Small intestine (tissue), 7 donors: ENCODE data around the gene HYAL3. TPM values are rescaled to one million over a fixed set of nuclear protein-coding genes. Genes with fewer than 3 reads are reported as not detected.

Experiments
- DNase-seq, 2 donors: peaks; one replicate each; pipeline versions ENCODE4 v3.0.0 to v3.0.0-alpha.2; 2013
- FAIRE-seq: peaks from 2 replicates; lab custom pipeline; 2012; peaks lifted over from hg19 to GRCh38; lab: Jason Lieb, UNC
- H3K27ac ChIP-seq, 3 donors: one replicate each; pipeline ENCODE4 v1.5.1; 2013; ENCODE audit warnings: low read length in 2 of 3, mild to moderate bottlenecking in 2 of 3, control low read depth in 1 of 3, inconsistent platforms in 1 of 3, low read depth in 1 of 3, moderate library complexity in 1 of 3
- H3K27me3 ChIP-seq, 3 donors: one replicate each; pipeline ENCODE4 v1.6.1; 2013; ENCODE audit warnings: low read length in 3 of 3, inconsistent platforms in 1 of 3; ENCODE audit not compliant: control insufficient read depth in 3 of 3, insufficient read depth in 3 of 3
- H3K36me3 ChIP-seq, 3 donors: one replicate each; pipeline ENCODE4 v1.6.1; 2013; ENCODE audit warnings: low read length in 3 of 3, inconsistent platforms in 1 of 3, low read depth in 1 of 3, mild to moderate bottlenecking in 1 of 3, moderate library complexity in 1 of 3; ENCODE audit not compliant: control insufficient read depth in 3 of 3, insufficient read depth in 2 of 3
- H3K4me1 ChIP-seq, 3 donors: one replicate each; pipeline ENCODE4 v1.6.1; 2013; ENCODE audit warnings: low read length in 2 of 3, inconsistent platforms in 1 of 3, low read depth in 1 of 3, mild to moderate bottlenecking in 1 of 3, moderate library complexity in 1 of 3; ENCODE audit not compliant: control insufficient read depth in 3 of 3, insufficient read depth in 2 of 3
- H3K4me3 ChIP-seq, 3 donors: one replicate each; pipeline ENCODE4 v1.5.1; 2013; ENCODE audit warnings: low read length in 3 of 3, control low read depth in 1 of 3, inconsistent platforms in 1 of 3, low read depth in 1 of 3, mild to moderate bottlenecking in 1 of 3, moderate library complexity in 1 of 3
- H3K9me3 ChIP-seq, 2 donors: one replicate each; pipeline ENCODE4 v1.6.1; 2013; ENCODE audit warnings: low read depth in 1 of 2, low read length in 1 of 2; ENCODE audit not compliant: control insufficient read depth in 2 of 2, insufficient read depth in 1 of 2
- WGBS, 3 donors: extraction: QIAGEN DNeasy Blood & Tissue Kit; methylation state at CpG; one replicate each; pipeline ENCODE4 v1.1.7; 2013; 5-methylcytosine and 5-hydroxymethylcytosine counted together
- polyA plus RNA-seq, 4 donors: library from polyadenylated mRNA; stranded (reverse) in 3 of 4; unstranded in 1 of 4; fragments of 200-250 nt in 3 of 4; fragments of 120-200 nt in 1 of 4; gene quantifications; one replicate each; pipeline versions ENCODE4 v1.2.1 to v1.2.3, GENCODE V29; 2013
- donor health status: healthy with polysubstance abuse.
- donor health status: control.
- donor health status: control.
- donor health status: Bipolar disorder and iron deficiency.
- donor health status: healthy.

HYAL3 gene
- polyA plus RNA-seq, 4 donors: 1.6 to 4.1 (median 2.5) TPM

GRCh38 chr3:50268703-50269451, 30.3 kb downstream of the HYAL3 start, which contains the start of gene SEMA3B:
Gene SEMA3B, plus strand, starts transcription at chr3:50269147. Its CDS starts 94 bp downstream, at chr3:50269241.
- DNase-seq (peak; percentile 95 to 96), FAIRE-seq (no peak)
- peaks cover 0 to 9% (median 0%) of the 10 kb centered on the region in 3 donors for H3K27me3 ChIP-seq
- peak within 1 kb of the TSS; percentile 93 to 99 (median 98) for H3K27ac ChIP-seq
- 10 to 39% (median 29%) methylated on average over 15 to 21 of the region's 21 CpGs for WGBS, 3 donors
- peaks cover 4 to 96% (median 4%) of the 10 kb centered on the region in 3 donors for H3K4me1 ChIP-seq
- peak within 1 kb of the TSS in 2 of 3 donors; percentile 65 to 66 for H3K4me3 ChIP-seq
- H3K9me3 ChIP-seq: no peaks in the 10 kb centered on the region
- H3K36me3 ChIP-seq: peaks cover 0 to 35% (median 0%) of the 10 kb centered on the region in 3 donors

- Histone ChIP-seq H3K4me1 (peaks cover 4 to 94% (median 4%) of the 10 kb centered on the region in 3 donors), H3K4me3 (no peak overlapping the region), H3K36me3 (peaks cover 0 to 29% (median 0%) of the 10 kb centered on the region in 3 donors), H3K9me3 (no peaks in the 10 kb centered on the region), H3K27ac (peak overlapping the region; percentile 93 to 99 (median 98)), H3K27me3 (peaks cover 0 to 3% (median 0%) of the 10 kb centered on the region in 3 donors)
- DNase-seq: peak in 1 of 2 donors; percentile 36
- no peak for FAIRE-seq
- 20 to 37% (median 27%) methylated on average over 3 of the region's 3 CpGs for WGBS, 3 donors
These were observed 30.9 kb downstream of the HYAL3 start for GRCh38 chr3:50268276-50268675.

GRCh38 chr3:50267280-50267913, 31.8 kb downstream of the HYAL3 start:
- H3K4me3 ChIP-seq: peak overlapping the region; percentile 35 to 48 (median 41)
- peaks cover 4 to 86% (median 4%) of the 10 kb centered on the region in 3 donors for H3K4me1 ChIP-seq
- no peak for FAIRE-seq
- peak overlapping the region; percentile 93 to 99 (median 98) for H3K27ac ChIP-seq
- H3K9me3 ChIP-seq: no peaks in the 10 kb centered on the region
- H3K36me3 ChIP-seq: peaks cover 0 to 32% (median 0%) of the 10 kb centered on the region in 3 donors
- WGBS, 3 donors: 11 to 13% (median 12%) methylated on average over 22 of the region's 22 CpGs
- peak; percentile 69 to 81 for DNase-seq
- H3K27me3 ChIP-seq: no peaks in the 10 kb centered on the region

GRCh38 chr3:50266836-50267235, 32.4 kb downstream of the HYAL3 start:
- 38 to 57% (median 45%) methylated on average over 7 of the region's 7 CpGs for WGBS, 3 donors
- Histone ChIP-seq H3K4me1 (peaks cover 4 to 80% (median 4%) of the 10 kb centered on the region in 3 donors), H3K27me3 (no peaks in the 10 kb centered on the region), H3K36me3 (peaks cover 0 to 28% (median 0%) of the 10 kb centered on the region in 3 donors), H3K27ac (peak overlapping the region; percentile 82 to 98 (median 85)), H3K4me3 (peak overlapping the region in 2 of 3 donors; percentile 35 to 41), H3K9me3 (no peaks in the 10 kb centered on the region)
- DNase-seq (peak in 1 of 2 donors; percentile 39), FAIRE-seq (no peak)

GRCh38 chr3:50266017-50266416, 33.2 kb downstream of the HYAL3 start:
- Histone ChIP-seq H3K9me3 (no peaks in the 10 kb centered on the region), H3K4me3 (no peak overlapping the region), H3K4me1 (peaks cover 4 to 78% (median 4%) of the 10 kb centered on the region in 3 donors), H3K27me3 (no peaks in the 10 kb centered on the region), H3K27ac (peak overlapping the region in 2 of 3 donors; percentile 62 to 88), H3K36me3 (peaks cover 0 to 27% (median 0%) of the 10 kb centered on the region in 3 donors)
- peak in 1 of 2 donors; percentile 36 for DNase-seq
- no peak for FAIRE-seq
- WGBS, 3 donors: 75 to 81% (median 79%) methylated on average over 6 of the region's 6 CpGs

- H3K4me1 ChIP-seq: peaks cover 4 to 78% (median 4%) of the 10 kb centered on the region in 3 donors
- peaks cover 0 to 23% (median 0%) of the 10 kb centered on the region in 3 donors for H3K36me3 ChIP-seq
- DNase-seq: no peak
- no peak overlapping the region for H3K4me3 ChIP-seq
- peak overlapping the region in 2 of 3 donors; percentile 62 to 88 for H3K27ac ChIP-seq
- no peaks in the 10 kb centered on the region for H3K9me3 ChIP-seq
- FAIRE-seq: no peak
- H3K27me3 ChIP-seq: no peaks in the 10 kb centered on the region
- 48 to 73% (median 60%) methylated on average over 1 of the region's 1 CpG for WGBS, 3 donors
These were observed 33.6 kb downstream of the HYAL3 start for GRCh38 chr3:50265571-50265970.

GRCh38 chr3:50264964-50265485, 34.2 kb downstream of the HYAL3 start:
- Histone ChIP-seq H3K36me3 (peaks cover 0 to 20% (median 0%) of the 10 kb centered on the region in 3 donors), H3K27ac (peak overlapping the region in 2 of 3 donors; percentile 62 to 88), H3K27me3 (no peaks in the 10 kb centered on the region), H3K9me3 (no peaks in the 10 kb centered on the region), H3K4me3 (no peak overlapping the region), H3K4me1 (peaks cover 4 to 77% (median 6%) of the 10 kb centered on the region in 3 donors)
- DNase-seq: no peak
- FAIRE-seq: no peak
- WGBS, 3 donors: 46 to 60% (median 59%) methylated on average over 7 of the region's 7 CpGs
